Measurements from ENCODE around the gene RRAGC. TPM values are rescaled to one million over a fixed set of nuclear protein-coding genes. Genes with fewer than 3 reads are reported as not detected.
A peak's percentile ranks its signal among the peaks of the same experiment; 100 is the strongest.
"Not testable (repeated sequence)": the region's sequence is repeated elsewhere in the genome, so short reads cannot be mapped to it uniquely, and the experiment has no call there.

RRAGC gene
- total RNA-seq, 2 experiments from 2014 or later = 15.8 to 16.3 TPM

- no peaks in the 10 kb centered on the region for H3K36me3 Mint-ChIP-seq
- ATAC-seq (ENCODE audit: low read depth) = peak; percentile 65
- POLR2A ChIA-PET = no interaction called here
These were observed 41.2 kb downstream of the RRAGC start for GRCh38 chr1:38818175-38818976.

GRCh38 chr1:38817267-38818174 is 42.1 kb downstream of the RRAGC start:
- Mint-ChIP-seq H3K36me3 (no peaks in the 10 kb centered on the region), H3K27ac (no peak overlapping the region), H3K9me3 (no peaks in the 10 kb centered on the region), H3K27me3 (peaks cover 75% of the 10 kb centered on the region), H3K4me3 (no peak overlapping the region), H3K4me1 (peaks cover 6% of the 10 kb centered on the region)
- POLR2A ChIA-PET = no interaction called here
- DNase-seq (no peak), ATAC-seq (ENCODE audit: low read depth) (no peak)

More at GRCh38 chr1:38818175-38818976, 41.2 kb downstream of the RRAGC start:
- Mint-ChIP-seq H3K9me3 (no peaks in the 10 kb centered on the region), H3K4me3 (no peak overlapping the region), H3K27ac (no peak overlapping the region), H3K27me3 (peaks cover 68% of the 10 kb centered on the region), H3K4me1 (peaks cover 6% of the 10 kb centered on the region)
- DNase-seq = peak; percentile 72

GRCh38 chr1:38815903-38816627 is 43.5 kb downstream of the RRAGC start:
- peak; percentile 73 for ATAC-seq (ENCODE audit: low read depth)
- Mint-ChIP-seq H3K9me3 (no peaks in the 10 kb centered on the region), H3K27ac (no peak overlapping the region), H3K4me3 (peak overlapping the region; percentile 47), H3K36me3 (no peaks in the 10 kb centered on the region), H3K27me3 (peaks cover 81% of the 10 kb centered on the region), H3K4me1 (peaks cover 6% of the 10 kb centered on the region)
- DNase-seq = peak; percentile 38
- POLR2A ChIA-PET = no interaction called here

GRCh38 chr1:38814984-38815464 is 44.5 kb downstream of the RRAGC start:
- ATAC-seq (ENCODE audit: low read depth) = no peak
- H3K4me3 Mint-ChIP-seq = no peak overlapping the region

GRCh38 chr1:38814444-38814983 is 45.1 kb downstream of the RRAGC start:
- Mint-ChIP-seq H3K4me3 (no peak overlapping the region), H3K9me3 (no peaks in the 10 kb centered on the region), H3K27me3 (peaks cover 79% of the 10 kb centered on the region), H3K4me1 (peaks cover 6% of the 10 kb centered on the region), H3K27ac (no peak overlapping the region), H3K36me3 (no peaks in the 10 kb centered on the region)
- ATAC-seq (ENCODE audit: low read depth) = no peak
- DNase-seq = no peak
- POLR2A ChIA-PET = no interaction called here

More at GRCh38 chr1:38814984-38815464, 44.5 kb downstream of the RRAGC start:
- H3K9me3 Mint-ChIP-seq = no peaks in the 10 kb centered on the region
- POLR2A ChIA-PET = no interaction called here
- peaks cover 6% of the 10 kb centered on the region for H3K4me1 Mint-ChIP-seq
- H3K27ac Mint-ChIP-seq = no peak overlapping the region
- H3K36me3 Mint-ChIP-seq = no peaks in the 10 kb centered on the region
- no peak for DNase-seq
- peaks cover 83% of the 10 kb centered on the region for H3K27me3 Mint-ChIP-seq

- Mint-ChIP-seq H3K27ac (no peak overlapping the region), H3K4me1 (peaks cover 3% of the 10 kb centered on the region), H3K36me3 (no peaks in the 10 kb centered on the region), H3K27me3 (peaks cover 72% of the 10 kb centered on the region), H3K4me3 (no peak overlapping the region), H3K9me3 (no peaks in the 10 kb centered on the region)
- DNase-seq = no peak
- POLR2A ChIA-PET = no interaction called here
- ATAC-seq (ENCODE audit: low read depth) = no peak
These were observed 46.6 kb downstream of the RRAGC start for GRCh38 chr1:38812981-38813380.

GRCh38 chr1:38811466-38811865 is 48.1 kb downstream of the RRAGC start:
- H3K4me3 Mint-ChIP-seq; H3K9me3 Mint-ChIP-seq; H3K27ac Mint-ChIP-seq; H3K36me3 Mint-ChIP-seq; H3K4me1 Mint-ChIP-seq; DNase-seq; ATAC-seq (ENCODE audit: low read depth); POLR2A ChIA-PET: not testable (repeated sequence)
- peaks cover 70% of the 10 kb centered on the region for H3K27me3 Mint-ChIP-seq

- Mint-ChIP-seq H3K4me1 (peaks cover 3% of the 10 kb centered on the region), H3K27me3 (peaks cover 64% of the 10 kb centered on the region), H3K27ac (no peak overlapping the region), H3K36me3 (no peaks in the 10 kb centered on the region), H3K9me3 (no peaks in the 10 kb centered on the region), H3K4me3 (no peak overlapping the region)
- no peak for ATAC-seq (ENCODE audit: low read depth)
- no peak for DNase-seq
- POLR2A ChIA-PET = no interaction called here
These were observed 53.5 kb downstream of the RRAGC start for GRCh38 chr1:38806090-38806489.

- no peaks in the 10 kb centered on the region for H3K9me3 Mint-ChIP-seq
- peaks cover 3% of the 10 kb centered on the region for H3K4me1 Mint-ChIP-seq
- POLR2A ChIA-PET = no interaction called here
- H3K27me3 Mint-ChIP-seq = peaks cover 55% of the 10 kb centered on the region
- DNase-seq = no peak
- no peaks in the 10 kb centered on the region for H3K36me3 Mint-ChIP-seq
- no peak for ATAC-seq (ENCODE audit: low read depth)
- no peak overlapping the region for H3K27ac Mint-ChIP-seq
- H3K4me3 Mint-ChIP-seq = no peak overlapping the region
These were observed 54.5 kb downstream of the RRAGC start for GRCh38 chr1:38805036-38805435.

- peaks cover 3% of the 10 kb centered on the region for H3K4me1 Mint-ChIP-seq
- H3K4me3 Mint-ChIP-seq = peak overlapping the region; percentile 63
- H3K27ac Mint-ChIP-seq = no peak overlapping the region
- H3K9me3 Mint-ChIP-seq = no peaks in the 10 kb centered on the region
- no peaks in the 10 kb centered on the region for H3K36me3 Mint-ChIP-seq
- POLR2A ChIA-PET = no interaction called here
- H3K27me3 Mint-ChIP-seq = peaks cover 53% of the 10 kb centered on the region
- no peak for DNase-seq
- ATAC-seq (ENCODE audit: low read depth) = no peak
These were observed 55.3 kb downstream of the RRAGC start for GRCh38 chr1:38804062-38804886.

- peak overlapping the region; percentile 64 for H3K4me3 Mint-ChIP-seq
- H3K4me1 Mint-ChIP-seq = peaks cover 3% of the 10 kb centered on the region
- POLR2A ChIA-PET = no interaction called here
- H3K9me3 Mint-ChIP-seq = no peaks in the 10 kb centered on the region
- ATAC-seq (ENCODE audit: low read depth) (no peak), DNase-seq (no peak)
- H3K36me3 Mint-ChIP-seq = no peaks in the 10 kb centered on the region
- H3K27ac Mint-ChIP-seq = no peak overlapping the region
- H3K27me3 Mint-ChIP-seq = peaks cover 53% of the 10 kb centered on the region
These were observed 55.9 kb downstream of the RRAGC start for GRCh38 chr1:38803647-38804046.
